AG04450 (cell line): ENCODE results near the gene GALP. TPM values are rescaled to one million over a fixed set of nuclear protein-coding genes. Genes with fewer than 3 reads are reported as not detected.

Source experiments
- CTCF ChIA-PET: fragments of 300-600, 350-600 bp; formaldehyde crosslinking; extraction: SDS; loops from one replicate; lab custom pipeline; 2022; ENCODE audit warnings: antibody characterized with exemption, inconsistent platforms; lab: Charles Lee
- POLR2A ChIA-PET: fragments of 350-600 bp; formaldehyde crosslinking; extraction: SDS; loops from one replicate; lab custom pipeline; 2021; ENCODE audit warnings: antibody characterized with exemption, inconsistent platforms; lab: Yijun Ruan, JAX
- DNase-seq: peaks from one replicate; pipeline ENCODE4 v3.0.0-alpha.2; 2011; ENCODE audit warnings: low read depth, low spot score
- H3K27ac ChIP-seq: one replicate; pipeline ENCODE4 v1.5.1; 2012; ENCODE audit warnings: low read depth, low read length, control low read depth
- H3K27me3 ChIP-seq: one replicate; pipeline ENCODE4 v1.6.0; 2012; ENCODE audit warnings: low read length; ENCODE audit not compliant: control insufficient read depth, insufficient read depth
- H3K4me3 ChIP-seq: 2 replicates; pipeline ENCODE4 v1.5.1; 2011; ENCODE audit warnings: mild to moderate bottlenecking, low read depth, low read length, control low read depth
- H3K9me3 ChIP-seq: 2 replicates; pipeline ENCODE4 v1.5.1; 2012; ENCODE audit warnings: low read length; ENCODE audit not compliant: control insufficient read depth, insufficient read depth
- polyA plus RNA-seq: library from polyadenylated mRNA; depleted of rRNA; stranded (reverse); fragments of >200 nt; gene quantifications from 2 replicates; pipeline ENCODE4 v1.2.3, GENCODE V29; 2011
- TF ChIP-seq, protein P1 (sequence below): IDR thresholded peaks from 2 replicates; pipeline ENCODE4 v1.5.1; 2011; ENCODE audit warnings: low read depth, low read length, control low read depth, inconsistent platforms

Gene GALP
- polyA plus RNA-seq, 1 experiment, result not detected

DNA sequence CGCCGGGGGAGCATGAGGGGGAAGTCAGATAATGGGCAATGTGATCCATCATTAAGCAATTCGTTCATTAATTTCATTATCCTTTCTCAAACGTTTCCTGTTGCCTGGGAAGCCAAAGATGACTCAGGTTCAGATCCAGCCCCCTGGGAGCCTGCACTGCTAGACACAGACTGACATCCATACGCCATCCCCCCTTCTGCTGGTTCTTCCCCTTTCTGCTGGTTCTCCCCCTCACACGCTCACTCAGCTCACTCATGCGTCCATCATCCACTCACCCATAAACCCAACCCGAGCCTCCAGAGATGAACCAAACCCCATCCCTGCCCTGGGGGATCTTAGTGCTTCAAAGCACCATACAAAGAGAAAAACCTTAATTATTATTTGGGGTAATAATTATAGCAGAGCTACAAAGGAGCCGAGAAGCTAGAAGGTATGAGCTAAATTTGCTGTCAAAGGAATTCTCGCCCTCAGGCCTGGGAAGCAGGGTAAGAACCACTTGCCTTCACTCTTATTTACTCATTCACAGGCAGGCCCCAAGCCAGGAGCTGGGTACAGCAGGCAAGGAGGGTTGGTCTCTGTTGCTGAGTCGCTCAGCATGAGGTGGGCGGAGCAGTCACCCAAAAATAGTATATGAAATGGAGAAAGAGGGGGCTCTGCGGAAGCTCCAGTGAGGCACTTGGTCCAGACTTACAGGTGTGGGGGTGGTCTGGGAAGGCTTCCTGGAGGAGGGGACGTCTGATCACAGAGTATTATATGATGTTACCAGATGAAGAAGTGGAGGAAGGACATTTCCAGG lies 41.8 kb upstream of the GALP start:
- Histone ChIP-seq H3K27ac (peak overlapping the region; percentile 31), H3K4me3 (no peak overlapping the region), H3K9me3 (no peaks in the 10 kb centered on the region), H3K27me3 (no peaks in the 10 kb centered on the region)
- TF ChIP-seq, protein P1, sequence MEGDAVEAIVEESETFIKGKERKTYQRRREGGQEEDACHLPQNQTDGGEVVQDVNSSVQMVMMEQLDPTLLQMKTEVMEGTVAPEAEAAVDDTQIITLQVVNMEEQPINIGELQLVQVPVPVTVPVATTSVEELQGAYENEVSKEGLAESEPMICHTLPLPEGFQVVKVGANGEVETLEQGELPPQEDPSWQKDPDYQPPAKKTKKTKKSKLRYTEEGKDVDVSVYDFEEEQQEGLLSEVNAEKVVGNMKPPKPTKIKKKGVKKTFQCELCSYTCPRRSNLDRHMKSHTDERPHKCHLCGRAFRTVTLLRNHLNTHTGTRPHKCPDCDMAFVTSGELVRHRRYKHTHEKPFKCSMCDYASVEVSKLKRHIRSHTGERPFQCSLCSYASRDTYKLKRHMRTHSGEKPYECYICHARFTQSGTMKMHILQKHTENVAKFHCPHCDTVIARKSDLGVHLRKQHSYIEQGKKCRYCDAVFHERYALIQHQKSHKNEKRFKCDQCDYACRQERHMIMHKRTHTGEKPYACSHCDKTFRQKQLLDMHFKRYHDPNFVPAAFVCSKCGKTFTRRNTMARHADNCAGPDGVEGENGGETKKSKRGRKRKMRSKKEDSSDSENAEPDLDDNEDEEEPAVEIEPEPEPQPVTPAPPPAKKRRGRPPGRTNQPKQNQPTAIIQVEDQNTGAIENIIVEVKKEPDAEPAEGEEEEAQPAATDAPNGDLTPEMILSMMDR, result no peak
- POLR2A ChIA-PET, result no interaction called here
- CTCF ChIA-PET, result no interaction called here
- no peak for DNase-seq

DNA sequence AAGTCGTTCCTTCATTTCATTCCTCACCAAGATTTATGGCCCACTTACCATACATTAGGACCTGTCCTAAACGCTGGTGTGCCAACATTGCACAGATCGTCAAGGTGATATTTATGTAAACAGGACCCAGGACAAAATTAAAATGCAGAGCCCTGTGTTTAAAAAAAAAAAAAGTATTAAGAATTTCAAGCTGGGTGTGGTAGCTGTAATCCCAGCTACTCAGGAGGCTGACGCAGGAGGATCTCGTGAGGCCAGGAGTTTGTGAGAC lies 41.2 kb upstream of the GALP start:
- TF ChIP-seq, protein P1, result no peak
- CTCF ChIA-PET, result no interaction called here
- Histone ChIP-seq H3K9me3 (no peaks in the 10 kb centered on the region), H3K4me3 (no peak overlapping the region), H3K27me3 (no peaks in the 10 kb centered on the region), H3K27ac (no peak overlapping the region)
- no peak for DNase-seq
- POLR2A ChIA-PET, result no interaction called here

- POLR2A ChIA-PET, result no interaction called here
- H3K27me3 ChIP-seq, result no peaks in the 10 kb centered on the region
- H3K9me3 ChIP-seq, result no peaks in the 10 kb centered on the region
- H3K4me3 ChIP-seq, result no peak overlapping the region
- DNase-seq, result no peak
- H3K27ac ChIP-seq, result no peak overlapping the region
- CTCF ChIA-PET, result interaction anchor here (0.5 kb wide), 1 partner anchor 257 kb away, joined by 3 read pairs; the partner anchor contains the start of gene ZNF582
- TF ChIP-seq, protein P1, result no peak
Measured at GRCh38 chr19:56136362-56136761, 39.4 kb upstream of the GALP start.

- TF ChIP-seq, protein P1, result no peak
- H3K4me3 ChIP-seq, result no peak overlapping the region
- ChIA-PET POLR2A (interaction anchor here (0.6 kb wide), 1 partner anchor 35 kb away, joined by 3 read pairs; no protein-coding TSS in a partner anchor), CTCF (no interaction called here)
- H3K27me3 ChIP-seq, result no peaks in the 10 kb centered on the region
- no peaks in the 10 kb centered on the region for H3K9me3 ChIP-seq
- DNase-seq, result no peak
- no peak overlapping the region for H3K27ac ChIP-seq
Measured at GRCh38 chr19:56137405-56137804, 38.4 kb upstream of the GALP start.

DNA sequence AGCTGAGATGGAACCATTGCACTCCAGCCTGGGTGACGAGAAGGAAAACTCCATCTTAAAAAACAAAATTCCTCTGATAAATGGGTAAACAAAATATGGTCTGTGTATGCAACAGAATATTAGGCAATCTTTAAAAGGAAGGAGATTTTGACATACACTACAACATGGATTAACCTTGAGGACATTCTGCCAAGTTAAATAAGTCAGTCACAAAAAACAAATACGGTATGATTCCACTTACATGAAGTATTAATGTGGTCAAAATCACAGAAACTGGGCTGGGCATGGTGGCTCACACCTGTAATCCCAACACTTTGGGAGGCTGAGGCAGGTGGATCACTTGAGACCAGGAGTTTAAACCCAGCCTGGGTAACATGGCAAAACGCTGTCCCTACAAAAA lies 37.7 kb upstream of the GALP start:
- ChIA-PET POLR2A (interaction anchor here (0.7 to 1.0 kb wide), 2 partner anchors 17 to 20 kb away, joined by 4 to 5 read pairs; partner anchors contain the start of gene ZNF787), CTCF (interaction anchor here (0.6 kb wide), 2 partner anchors 9 to 57 kb away, joined by 3 read pairs; no protein-coding TSS in a partner anchor)
- H3K27me3 ChIP-seq, result no peaks in the 10 kb centered on the region
- TF ChIP-seq, protein P1, result no peak
- no peak for DNase-seq
- H3K4me3 ChIP-seq, result no peak overlapping the region
- no peaks in the 10 kb centered on the region for H3K9me3 ChIP-seq
- H3K27ac ChIP-seq, result no peak overlapping the region
